Gastrocnemius medialis (tissue), 4 donors: ENCODE measurements around the gene GAS7.

Experiments
- CTCF ChIP-seq, 5 experiments: fragments of 450-650 bp in 3 of 5; fragments of 200-600 bp in 2 of 5; sonication (generic) in 2 of 5; IDR thresholded peaks in 4 of 5; conservative IDR thresholded peaks in 1 of 5; 1 replicate in 4 of 5; 2 replicates in 1 of 5; pipeline ENCODE4 v1.5.1; 2016 to 2019; ENCODE audit warnings: antibody characterized with exemption in 5 of 5, mild to moderate bottlenecking in 3 of 5, moderate library complexity in 3 of 5
- POLR2A ChIP-seq, 2 donors: fragments of 450-650 bp; IDR thresholded peaks; one replicate each; pipeline ENCODE4 v1.6.1; 2017; ENCODE audit warnings: antibody characterized with exemption in 2 of 2, mild to moderate bottlenecking in 2 of 2, moderate library complexity in 2 of 2

DNA sequence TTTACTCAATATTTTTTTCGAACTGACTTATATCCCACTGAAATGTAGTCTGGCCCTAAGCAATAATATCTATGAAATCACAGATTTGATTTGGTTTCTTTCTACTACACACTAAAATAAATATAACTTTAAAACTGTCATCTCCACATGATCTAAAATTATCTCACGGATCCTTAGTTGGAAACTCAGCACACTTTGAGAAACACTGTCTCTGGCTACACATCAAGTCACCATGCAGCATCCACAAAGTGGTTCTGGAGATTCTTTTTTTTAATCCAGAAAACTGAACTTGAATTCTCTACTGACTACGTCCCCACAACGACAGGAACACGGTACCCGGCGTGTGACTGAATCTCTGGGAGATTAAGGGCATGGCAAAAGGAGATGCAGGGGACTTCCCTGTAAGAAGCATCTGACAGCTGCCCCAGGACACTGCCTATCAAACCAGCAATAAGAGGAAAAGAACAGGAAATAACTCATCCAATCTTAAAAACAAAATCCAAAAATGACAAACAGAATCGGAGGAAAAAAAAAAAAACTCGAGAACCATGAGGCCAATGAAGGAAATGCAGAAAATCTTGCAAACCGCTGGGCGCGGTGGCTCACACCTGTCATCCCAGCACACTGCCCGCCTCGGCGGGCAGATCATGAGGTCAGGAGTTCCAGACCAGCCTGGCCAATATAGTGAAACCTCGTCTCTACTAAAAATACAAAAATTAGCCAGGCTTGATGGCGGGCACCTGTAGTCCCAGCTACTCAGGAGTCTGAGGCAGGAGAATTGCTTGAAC lies 152.3 kb downstream of the GAS7 start:
- TF ChIP-seq CTCF (IDR thresholded peaks at IDR 0.05 in 4 of 5, conservative IDR thresholded peaks at IDR 0.05 in 1 of 5) (no peak), POLR2A (IDR thresholded peaks at IDR 0.05) (no peak)
